SH-SY5Y (cell line): ENCODE results near the gene RAPGEF2.

Source experiments
- GATA2 ChIP-seq: IDR thresholded peaks from 2 replicates; pipeline ENCODE4 v1.6.1; 2011; ENCODE audit warnings: mild to moderate bottlenecking, low read depth, low read length
- GATA3 ChIP-seq: IDR thresholded peaks from 2 replicates; pipeline ENCODE4 v1.6.1; 2011; ENCODE audit warnings: low read depth, mild to moderate bottlenecking, low read length, moderate library complexity

DNA sequence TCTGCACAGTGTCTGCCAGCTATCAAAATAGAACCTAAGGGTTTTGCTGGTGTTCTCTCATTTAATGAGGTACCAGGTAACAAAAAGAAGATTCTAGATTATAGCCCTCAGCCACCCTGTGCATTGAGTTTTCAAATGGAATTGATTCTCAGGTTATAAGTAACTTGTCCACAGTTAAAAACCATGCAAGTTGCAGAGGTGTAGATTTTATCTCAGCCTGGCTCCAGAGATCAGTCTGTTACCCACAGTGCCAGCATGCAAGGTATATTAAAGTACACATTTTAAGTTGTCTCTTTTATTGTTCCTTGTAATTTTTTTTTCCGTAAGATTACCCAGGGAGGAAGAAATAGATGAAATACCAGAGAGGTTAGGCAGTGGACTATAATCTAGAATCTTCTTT is 59.7 kb downstream of the RAPGEF2 start:
- TF ChIP-seq GATA2: peak; percentile 61
- peak; percentile 65 for TF ChIP-seq GATA3
